Mesenchymal stem cell (in vitro differentiated cells and primary cell): ENCODE measurements around the gene CCNJL. TPM values are rescaled to one million over a fixed set of nuclear protein-coding genes. Genes with fewer than 3 reads are reported as not detected.

Experiments used
- DNase-seq: peaks from one replicate; pipeline ENCODE4 v3.0.0-alpha.2; 2013
- H2AFZ ChIP-seq: one replicate; pipeline ENCODE4 v1.6.1; 2013; ENCODE audit warnings: low read depth, mild to moderate bottlenecking, control low read depth, inconsistent platforms, low read length, moderate library complexity
- H2AK5ac ChIP-seq: 2 replicates; pipeline ENCODE4 v1.6.1; 2013; ENCODE audit warnings: low read length, moderate library complexity, mild to moderate bottlenecking, inconsistent platforms; ENCODE audit not compliant: severe bottlenecking
- H2BK120ac ChIP-seq: one replicate; pipeline ENCODE4 v1.6.1; 2013; ENCODE audit warnings: low read depth, mild to moderate bottlenecking, inconsistent platforms, low read length, moderate library complexity
- H2BK12ac ChIP-seq, 2 experiments: one replicate each; pipeline ENCODE4 v1.6.1; 2013; ENCODE audit warnings: inconsistent platforms in 2 of 2, low read length in 2 of 2, mild to moderate bottlenecking in 2 of 2, moderate library complexity in 2 of 2, control low read depth in 1 of 2
- H2BK15ac ChIP-seq: one replicate; pipeline ENCODE4 v1.6.1; 2013; ENCODE audit warnings: mild to moderate bottlenecking, low read depth, inconsistent platforms; ENCODE audit not compliant: poor library complexity, severe bottlenecking
- H2BK5ac ChIP-seq: 2 replicates; pipeline ENCODE4 v1.6.1; 2013; ENCODE audit warnings: low read depth, mild to moderate bottlenecking, low read length, control low read depth, inconsistent platforms; ENCODE audit not compliant: poor library complexity, severe bottlenecking
- H3K14ac ChIP-seq, 2 experiments: one replicate each; pipeline ENCODE4 v1.6.1; 2013; ENCODE audit warnings: inconsistent platforms in 2 of 2, low read length in 2 of 2, control low read depth in 1 of 2, mild to moderate bottlenecking in 1 of 2, moderate library complexity in 1 of 2
- H3K18ac ChIP-seq, 2 experiments: one replicate each; pipeline ENCODE4 v1.6.1; 2013; ENCODE audit warnings: inconsistent platforms in 2 of 2, low read length in 2 of 2, control low read depth in 1 of 2, low read depth in 1 of 2, mild to moderate bottlenecking in 1 of 2
- H3K23ac ChIP-seq, 2 experiments: one replicate each; pipeline ENCODE4 v1.6.1; 2013; ENCODE audit warnings: inconsistent platforms in 2 of 2, low read length in 2 of 2, mild to moderate bottlenecking in 2 of 2, moderate library complexity in 2 of 2, control low read depth in 1 of 2
- H3K27ac ChIP-seq: 2 replicates; pipeline ENCODE4 v1.5.1; 2013; ENCODE audit warnings: mild to moderate bottlenecking, moderate library complexity, low read length, control low read depth, inconsistent platforms; ENCODE audit not compliant: poor library complexity, severe bottlenecking
- H3K27me3 ChIP-seq, 2 experiments: 2 replicates each; pipeline versions ENCODE4 v1.6.1 to v1.7.0; 2013; ENCODE audit warnings: low read length in 2 of 2, mild to moderate bottlenecking in 2 of 2, moderate library complexity in 2 of 2, control low read depth in 1 of 2, inconsistent platforms in 1 of 2; ENCODE audit not compliant: control insufficient read depth in 1 of 2, insufficient read depth in 1 of 2
- H3K36me3 ChIP-seq, 2 experiments: 2 replicates each; pipeline versions ENCODE4 v1.6.1 to v1.7.0; 2013; ENCODE audit warnings: low read length in 2 of 2, control low read depth in 1 of 2, inconsistent platforms in 1 of 2, low read depth in 1 of 2, mild to moderate bottlenecking in 1 of 2; ENCODE audit not compliant: insufficient read depth in 2 of 2, control insufficient read depth in 1 of 2
- H3K4ac ChIP-seq, 2 experiments: one replicate each; pipeline ENCODE4 v1.6.1; 2013; ENCODE audit warnings: inconsistent platforms in 2 of 2, low read length in 2 of 2, mild to moderate bottlenecking in 2 of 2, moderate library complexity in 2 of 2, control low read depth in 1 of 2, low read depth in 1 of 2
- H3K4me1 ChIP-seq: 2 replicates; pipeline ENCODE4 v1.6.1; 2013; ENCODE audit warnings: low read depth, low read length, control low read depth; ENCODE audit not compliant: control insufficient read depth, insufficient read depth
- H3K4me2 ChIP-seq: 2 replicates; pipeline ENCODE4 v1.6.1; 2013; ENCODE audit warnings: low read length, mild to moderate bottlenecking, inconsistent platforms; ENCODE audit not compliant: poor library complexity, severe bottlenecking
- H3K4me3 ChIP-seq, 2 experiments: 2 replicates each; pipeline versions ENCODE4 v1.5.1 to v1.7.0; 2013; ENCODE audit warnings: low read length in 2 of 2, mild to moderate bottlenecking in 2 of 2, control low read depth in 1 of 2, low read depth in 1 of 2; ENCODE audit not compliant: insufficient read depth in 1 of 2
- H3K79me1 ChIP-seq: replicated peaks from 2 replicates; pipeline ENCODE4 v1.6.1; 2013; ENCODE audit warnings: mild to moderate bottlenecking, control low read depth, low read length, inconsistent platforms; ENCODE audit not compliant: poor library complexity, severe bottlenecking
- H3K9ac ChIP-seq: 2 replicates; pipeline ENCODE4 v1.7.0; 2013; ENCODE audit warnings: mild to moderate bottlenecking, low read length, moderate library complexity
- H3K9me3 ChIP-seq: 2 replicates; pipeline ENCODE4 v1.7.0; 2013; ENCODE audit warnings: mild to moderate bottlenecking, low read length; ENCODE audit not compliant: control insufficient read depth
- H4K8ac ChIP-seq: one replicate; pipeline ENCODE4 v1.6.1; 2013; ENCODE audit warnings: inconsistent platforms, mild to moderate bottlenecking, low read length, moderate library complexity
- H4K91ac ChIP-seq: one replicate; pipeline ENCODE4 v1.6.1; 2013; ENCODE audit warnings: mild to moderate bottlenecking, low read length, inconsistent platforms
- WGBS: methylation state at CpG from one replicate; pipeline ENCODE4 v1.1.7; 2013; ENCODE audit warnings: mixed read lengths; 5-methylcytosine and 5-hydroxymethylcytosine counted together
- polyA plus RNA-seq, 2 experiments: library from polyadenylated mRNA; stranded (reverse); fragments of 200-250 nt; gene quantifications; one replicate each; pipeline ENCODE4 v1.2.3, GENCODE V29; 2013

The CCNJL gene
- 10.2 TPM for polyA plus RNA-seq (2013, experiment 1 of 2)
- 9.4 TPM for polyA plus RNA-seq (2013, experiment 2 of 2)

GRCh38 chr5:160312134-160312959 lies at the start of gene CCNJL:
TSS of gene CCNJL (minus strand) at chr5:160312564. CDS start at chr5:160311923, 641 bp downstream.
- Histone ChIP-seq H3K4me2 (peak within 1 kb of the TSS; percentile 90), H3K23ac (peak within 1 kb of the TSS in 1 of 2 experiments; percentile 46), H2BK120ac (peak within 1 kb of the TSS; percentile 77), H3K14ac (peak within 1 kb of the TSS in 1 of 2 experiments; percentile 90), H3K4me3 (peak within 1 kb of the TSS; percentile 62 to 78), H3K4ac (peak within 1 kb of the TSS; percentile 96 to 99), H3K27ac (no peak within 1 kb of the TSS), H3K9ac (no peak within 1 kb of the TSS), H2AK5ac (no peak within 1 kb of the TSS), H2AFZ (peak within 1 kb of the TSS; percentile 98), H3K9me3 (no peaks in the 10 kb centered on the region), H3K18ac (peak within 1 kb of the TSS; percentile 89 to 97), H2BK15ac (peak within 1 kb of the TSS; percentile 68), H4K91ac (peak within 1 kb of the TSS; percentile 99), H3K79me1 (peaks cover 20% of the 10 kb centered on the region), H3K4me1 (peaks cover 7% of the 10 kb centered on the region), H2BK12ac (peak within 1 kb of the TSS in 1 of 2 experiments; percentile 83), H3K36me3 (peaks cover 0 to 8% of the 10 kb centered on the region in 2 experiments), H3K27me3 (peaks cover 0 to 73% of the 10 kb centered on the region in 2 experiments), H2BK5ac (no peak within 1 kb of the TSS), H4K8ac (peak within 1 kb of the TSS; percentile 87)
- under 1% methylated on average over 84 of the region's 84 CpGs for WGBS
- DNase-seq = peak; percentile 61

GRCh38 chr5:160361624-160362228 lies 49.4 kb upstream of the CCNJL start:
- Histone ChIP-seq H2BK5ac (no peak overlapping the region), H3K18ac (no peak overlapping the region), H3K79me1 (no peaks in the 10 kb centered on the region), H2AK5ac (no peak overlapping the region), H3K4me2 (no peak overlapping the region), H3K4me1 (no peaks in the 10 kb centered on the region), H2AFZ (no peak overlapping the region), H2BK120ac (no peak overlapping the region), H2BK12ac (no peak overlapping the region), H3K9me3 (no peaks in the 10 kb centered on the region), H3K27me3 (no peaks in the 10 kb centered on the region), H4K8ac (no peak overlapping the region), H3K23ac (no peak overlapping the region), H3K4ac (no peak overlapping the region), H3K27ac (no peak overlapping the region), H3K14ac (no peak overlapping the region), H3K9ac (no peak overlapping the region), H2BK15ac (no peak overlapping the region), H3K36me3 (no peaks in the 10 kb centered on the region), H4K91ac (no peak overlapping the region), H3K4me3 (no peak overlapping the region)
- no peak for DNase-seq
- WGBS = 85% methylated on average over 8 of the region's 9 CpGs

GRCh38 chr5:160360310-160360709 lies 47.9 kb upstream of the CCNJL start:
- Histone ChIP-seq H4K8ac (no peak overlapping the region), H3K79me1 (no peaks in the 10 kb centered on the region), H2BK120ac (no peak overlapping the region), H3K4me3 (no peak overlapping the region), H3K18ac (no peak overlapping the region), H3K4me2 (no peak overlapping the region), H3K27ac (no peak overlapping the region), H3K36me3 (no peaks in the 10 kb centered on the region), H2BK15ac (no peak overlapping the region), H3K9ac (no peak overlapping the region), H2BK12ac (no peak overlapping the region), H2BK5ac (no peak overlapping the region), H2AFZ (no peak overlapping the region), H2AK5ac (no peak overlapping the region), H3K27me3 (no peaks in the 10 kb centered on the region), H3K23ac (no peak overlapping the region), H3K4ac (peak overlapping the region in 1 of 2 experiments; percentile 19), H3K14ac (no peak overlapping the region), H3K9me3 (no peaks in the 10 kb centered on the region), H4K91ac (no peak overlapping the region), H3K4me1 (no peaks in the 10 kb centered on the region)
- 79% methylated on average over 3 of the region's 3 CpGs for WGBS
- no peak for DNase-seq

- WGBS = 32% methylated on average over 4 of the region's 4 CpGs
- no peak overlapping the region for H3K27ac ChIP-seq
- peak overlapping the region; percentile 1 for H4K8ac ChIP-seq
- peak overlapping the region; percentile 15 for H2BK120ac ChIP-seq
- H3K4ac ChIP-seq = no peak overlapping the region
- no peaks in the 10 kb centered on the region for H3K79me1 ChIP-seq
- no peak overlapping the region for H4K91ac ChIP-seq
- no peak overlapping the region for H2AFZ ChIP-seq
- H3K9me3 ChIP-seq = no peaks in the 10 kb centered on the region
- H3K23ac ChIP-seq = no peak overlapping the region
- no peak for DNase-seq
- H3K36me3 ChIP-seq = no peaks in the 10 kb centered on the region
- H2BK15ac ChIP-seq = no peak overlapping the region
- H2BK5ac ChIP-seq = no peak overlapping the region
- no peaks in the 10 kb centered on the region for H3K4me1 ChIP-seq
- no peak overlapping the region for H3K4me2 ChIP-seq
- no peak overlapping the region for H3K9ac ChIP-seq
- no peak overlapping the region for H2AK5ac ChIP-seq
- H3K4me3 ChIP-seq = no peak overlapping the region
- no peak overlapping the region for H3K14ac ChIP-seq
- no peak overlapping the region for H2BK12ac ChIP-seq
- no peaks in the 10 kb centered on the region for H3K27me3 ChIP-seq
- H3K18ac ChIP-seq = no peak overlapping the region
Measured at GRCh38 chr5:160359816-160360215, 47.5 kb upstream of the CCNJL start.
